HEK293 (cell line): ENCODE results near the gene EID3.

Experiments
- CTCF ChIA-PET: fragments of 350-600 bp; formaldehyde crosslinking; extraction: SDS; loops from one replicate; lab custom pipeline; 2021; ENCODE audit warnings: antibody characterized with exemption; lab: Yijun Ruan, JAX
- POLR2A ChIA-PET: fragments of 300-600 bp; formaldehyde crosslinking; extraction: SDS; loops from one replicate; lab custom pipeline; 2020; ENCODE audit warnings: antibody characterized with exemption, inconsistent platforms; lab: Yijun Ruan, JAX
- H3K27ac ChIP-seq: fragments of 200-500 bp; sonication (Bioruptor generic); 2 replicates; pipeline ENCODE4 v1.5.1; 2014; ENCODE audit warnings: low read depth, low read length, control low read depth, inconsistent platforms; ENCODE audit errors: extremely low read depth
- H3K36me3 ChIP-seq, 2 experiments: fragments of 200-500 bp in 1 of 2; sonication (Bioruptor generic) in 1 of 2; 1 replicate in 1 of 2; 2 replicates in 1 of 2; pipeline ENCODE4 v1.5.1; 2014 to 2017; ENCODE audit warnings: inconsistent platforms in 2 of 2, low read length in 2 of 2; ENCODE audit not compliant: control insufficient read depth in 2 of 2, insufficient read depth in 1 of 2
- H3K4me1 ChIP-seq: fragments of 200-500 bp; sonication (Bioruptor generic); 2 replicates; pipeline ENCODE4 v1.5.1; 2014; ENCODE audit warnings: mild to moderate bottlenecking, low read length, inconsistent platforms; ENCODE audit not compliant: control insufficient read depth, insufficient read depth
- H3K4me3 ChIP-seq: 2 replicates; pipeline ENCODE4 v1.5.1; 2011; ENCODE audit warnings: low read depth, mild to moderate bottlenecking, control low read depth, low read length, moderate library complexity
- H3K9me3 ChIP-seq: fragments of 200-500 bp; sonication (Bioruptor generic); 2 replicates; pipeline ENCODE4 v1.5.1; 2014; ENCODE audit warnings: low read depth, low read length, inconsistent platforms; ENCODE audit not compliant: control insufficient read depth, insufficient read depth
- BCL6B ChIP-seq: fragments of 450-650 bp; formaldehyde crosslinking; IDR thresholded peaks from 2 replicates; pipeline ENCODE4 v1.5.1; 2017; ENCODE audit warnings: missing biosample characterization, missing genetic modification characterization
- PATZ1 ChIP-seq: fragments of 450-650 bp; formaldehyde crosslinking; IDR thresholded peaks from 2 replicates; pipeline ENCODE4 v1.5.1; 2016; ENCODE audit warnings: missing biosample characterization, missing genetic modification characterization
- SP2 ChIP-seq: fragments of 450-650 bp; formaldehyde crosslinking; IDR thresholded peaks from 2 replicates; pipeline ENCODE4 v1.5.1; 2016; ENCODE audit warnings: missing biosample characterization, missing genetic modification characterization
- YY1 ChIP-seq: fragments of 450-650 bp; formaldehyde crosslinking; IDR thresholded peaks from 2 replicates; pipeline ENCODE4 v1.5.1; 2018; ENCODE audit warnings: missing biosample characterization, missing genetic modification characterization
- YY2 ChIP-seq: fragments of 450-650 bp; formaldehyde crosslinking; IDR thresholded peaks from 2 replicates; pipeline ENCODE4 v1.5.1; 2016; ENCODE audit warnings: missing biosample characterization, missing genetic modification characterization
- ZBTB26 ChIP-seq: fragments of 450-650 bp; formaldehyde crosslinking; optimal IDR thresholded peaks from 2 replicates; pipeline ENCODE3; 2016; ENCODE audit warnings: missing biosample characterization, mild to moderate bottlenecking, missing genetic modification characterization
- ZIC2 ChIP-seq: fragments of 450-650 bp; formaldehyde crosslinking; IDR thresholded peaks from 2 replicates; pipeline ENCODE4 v1.5.1; 2016; ENCODE audit warnings: missing biosample characterization, missing genetic modification characterization
- ZNF148 ChIP-seq: fragments of 450-650 bp; formaldehyde crosslinking; IDR thresholded peaks from 2 replicates; pipeline ENCODE4 v1.5.0; 2017; ENCODE audit warnings: missing biosample characterization, missing genetic modification characterization, borderline replicate concordance
- ZNF175 ChIP-seq: fragments of 450-650 bp; formaldehyde crosslinking; IDR thresholded peaks from 2 replicates; pipeline ENCODE4 v1.5.1; 2016; ENCODE audit warnings: missing biosample characterization, missing genetic modification characterization
- ZNF221 ChIP-seq: fragments of 450-650 bp; formaldehyde crosslinking; IDR thresholded peaks from 2 replicates; pipeline ENCODE4 v1.5.1; 2017; ENCODE audit warnings: missing biosample characterization, missing genetic modification characterization, borderline replicate concordance
- ZNF223 ChIP-seq: fragments of 450-650 bp; formaldehyde crosslinking; IDR thresholded peaks from 2 replicates; pipeline ENCODE4 v1.5.1; 2016; ENCODE audit warnings: missing biosample characterization, missing genetic modification characterization
- ZNF280D ChIP-seq: fragments of 450-650 bp; formaldehyde crosslinking; IDR thresholded peaks from 2 replicates; pipeline ENCODE4 v1.5.1; 2016; ENCODE audit warnings: missing biosample characterization, missing genetic modification characterization
- ZNF404 ChIP-seq: fragments of 450-650 bp; formaldehyde crosslinking; IDR thresholded peaks from 2 replicates; pipeline ENCODE4 v1.5.1; 2017; ENCODE audit warnings: missing biosample characterization, missing genetic modification characterization
- ZNF416 ChIP-seq: fragments of 450-650 bp; formaldehyde crosslinking; IDR thresholded peaks from 2 replicates; pipeline ENCODE4 v1.5.1; 2016; ENCODE audit warnings: missing biosample characterization, missing genetic modification characterization
- ZNF560 ChIP-seq: fragments of 450-650 bp; formaldehyde crosslinking; IDR thresholded peaks from 2 replicates; pipeline ENCODE4 v1.5.1; 2017; ENCODE audit warnings: missing biosample characterization, missing genetic modification characterization, borderline replicate concordance
- ZNF600 ChIP-seq: fragments of 450-650 bp; formaldehyde crosslinking; IDR thresholded peaks from 2 replicates; pipeline ENCODE4 v1.5.1; 2016; ENCODE audit warnings: missing biosample characterization, missing genetic modification characterization
- ZNF629 ChIP-seq: fragments of 450-650 bp; formaldehyde crosslinking; IDR thresholded peaks from 2 replicates; pipeline ENCODE4 v1.5.1; 2017; ENCODE audit warnings: missing biosample characterization, missing genetic modification characterization
- ZNF664 ChIP-seq: fragments of 450-650 bp; formaldehyde crosslinking; IDR thresholded peaks from 2 replicates; pipeline ENCODE4 v1.5.1; 2016; ENCODE audit warnings: missing biosample characterization, missing genetic modification characterization
- ZNF704 ChIP-seq: fragments of 450-650 bp; formaldehyde crosslinking; IDR thresholded peaks from 2 replicates; pipeline ENCODE4 v1.5.1; 2016; ENCODE audit warnings: missing biosample characterization, missing genetic modification characterization
- ZNF791 ChIP-seq: fragments of 450-650 bp; formaldehyde crosslinking; IDR thresholded peaks from 2 replicates; pipeline ENCODE4 v1.5.1; 2016; ENCODE audit warnings: missing biosample characterization, missing genetic modification characterization
- ZSCAN30 ChIP-seq: fragments of 450-650 bp; IDR thresholded peaks from 2 replicates; pipeline ENCODE4 v1.5.1; 2018; ENCODE audit warnings: missing biosample characterization, mild to moderate bottlenecking, missing genetic modification characterization, moderate library complexity

The EID3 gene

GRCh38 chr12:104348283-104348993 lies 44.9 kb downstream of the EID3 start:
- H3K36me3 ChIP-seq, result peaks cover 16 to 68% of the 10 kb centered on the region in 2 experiments; a peak in 2 of 3 replicates
- ChIA-PET CTCF (interaction anchor here (1.0 kb wide), 1 partner anchor 10 kb away, joined by 7 read pairs; no protein-coding TSS in a partner anchor), POLR2A (no interaction called here)

GRCh38 chr12:104348994-104349494 lies 45.5 kb downstream of the EID3 start:
- no peaks in the 10 kb centered on the region for H3K4me1 ChIP-seq
- peaks cover 14 to 68% of the 10 kb centered on the region in 2 experiments; a peak in 2 of 3 replicates for H3K36me3 ChIP-seq
- H3K9me3 ChIP-seq, result no peaks in the 10 kb centered on the region
- no peak overlapping the region for H3K27ac ChIP-seq
- ChIA-PET CTCF (interaction anchor here (1.0 to 1.1 kb wide), 2 partner anchors 10 to 33 kb away, joined by 5 to 7 read pairs; no protein-coding TSS in a partner anchor), POLR2A (no interaction called here)
- TF ChIP-seq ZNF175 (tag by site-specific recombination) (no peak), ZIC2 (no peak), ZNF404 (no peak), ZNF221 (no peak), YY2 (no peak), ZNF223 (tag by site-specific recombination) (no peak), ZBTB26 (tag by site-specific recombination) (no peak), ZSCAN30 (tag by site-specific recombination) (no peak), PATZ1 (tag by site-specific recombination) (no peak), BCL6B (tag by site-specific recombination) (no peak), ZNF416 (tag by site-specific recombination) (no peak), ZNF600 (tag by site-specific recombination) (no peak), ZNF148 (no peak), ZNF560 (no peak), YY1 (tag by site-specific recombination) (no peak), ZNF280D (no peak), ZNF791 (tag by site-specific recombination) (no peak)
- no peak overlapping the region for H3K4me3 ChIP-seq

More at GRCh38 chr12:104348283-104348993, 44.9 kb downstream of the EID3 start:
- no peaks in the 10 kb centered on the region for H3K4me1 ChIP-seq
- no peak overlapping the region for H3K4me3 ChIP-seq
- H3K9me3 ChIP-seq, result no peaks in the 10 kb centered on the region
- TF ChIP-seq ZNF664 (tag by site-specific recombination) (no peak), SP2 (tag by site-specific recombination) (no peak), ZNF704 (no peak), ZNF629 (no peak)
- no peak overlapping the region for H3K27ac ChIP-seq
